NCI-H146 (cell line): ENCODE results near the gene IL13RA1.
"Not testable (repeated sequence)": the region's sequence is repeated elsewhere in the genome, so short reads cannot be mapped to it uniquely, and the experiment has no call there.

Experiments used
- DNase-seq: peaks from one replicate; lab custom pipeline; 2025; lab: John Stamatoyannopoulos, UW

The IL13RA1 gene

DNA sequence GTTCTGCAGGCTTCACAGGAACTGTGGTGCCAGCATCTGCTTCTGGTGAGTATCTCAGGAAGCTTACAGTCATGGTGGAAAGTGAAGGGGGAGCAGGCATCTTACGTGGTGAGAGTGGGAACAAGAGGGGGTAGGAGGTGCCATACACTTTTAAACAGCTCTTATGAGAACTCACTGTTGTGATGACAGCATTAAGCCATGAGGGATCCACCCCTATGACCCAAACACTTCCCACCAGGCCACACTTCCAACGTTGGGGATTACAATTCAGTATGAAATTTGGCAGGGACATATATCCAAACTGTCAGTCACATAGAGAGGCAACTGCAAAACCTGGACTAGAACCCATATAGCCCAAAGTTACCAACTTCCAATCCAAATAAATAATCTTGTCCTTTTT, 53.1 kb downstream of the IL13RA1 start:
- DNase-seq, result no peak

DNA sequence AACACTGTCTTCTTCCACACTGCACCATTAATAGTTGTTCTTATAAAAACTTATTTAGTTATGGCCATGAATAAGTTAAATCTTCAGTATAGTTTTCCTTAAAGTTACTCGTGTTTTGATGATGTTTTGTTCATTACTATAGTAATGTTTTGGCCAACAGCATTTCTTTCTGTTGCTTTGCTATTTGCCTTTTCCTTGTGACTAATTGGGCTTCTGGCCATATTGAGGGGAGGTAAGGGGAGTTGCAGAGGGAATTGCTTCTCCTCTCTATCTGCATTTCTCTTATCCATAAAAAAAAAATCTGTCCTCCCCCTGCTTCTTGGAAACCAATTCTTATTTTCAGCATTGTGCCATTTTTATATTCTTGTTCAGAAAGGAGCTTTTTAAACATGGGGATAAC, 53.5 kb downstream of the IL13RA1 start:
- DNase-seq, result no peak

DNA sequence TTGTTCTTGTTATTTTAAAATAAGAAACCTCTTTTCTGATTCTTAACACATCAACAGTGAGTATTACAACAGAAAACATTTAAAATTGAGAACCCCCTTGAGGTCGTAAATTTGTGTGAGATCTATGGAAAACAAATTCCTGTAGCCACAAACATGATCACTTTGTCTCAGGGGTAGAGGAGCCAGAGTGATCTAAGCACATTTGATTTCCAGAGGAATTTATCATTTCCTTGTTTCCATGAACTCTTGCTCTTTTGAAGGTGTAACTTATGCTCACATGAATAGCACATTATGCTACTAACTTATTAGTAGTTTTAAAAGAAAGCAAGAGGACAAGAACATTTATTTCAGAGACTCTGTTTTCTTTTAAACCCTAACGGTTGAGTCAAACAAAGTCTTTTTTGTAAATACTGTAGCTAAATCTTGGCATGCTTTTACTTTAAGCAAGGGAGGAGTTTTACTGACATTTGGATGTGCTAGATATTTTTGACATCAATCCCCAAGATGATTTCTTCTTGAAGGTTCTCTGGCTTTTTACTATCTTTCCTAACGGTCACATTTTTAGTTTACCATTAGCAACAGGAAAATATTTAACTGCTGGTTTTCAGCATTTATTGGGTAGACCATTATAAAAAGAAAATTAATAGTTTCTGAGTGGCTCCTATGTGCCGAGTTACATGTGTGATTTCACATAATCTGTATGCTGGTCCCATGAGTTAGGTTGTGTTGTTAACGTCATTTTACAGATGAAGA, 68.3 kb downstream of the IL13RA1 start:
- DNase-seq, result no peak

DNA sequence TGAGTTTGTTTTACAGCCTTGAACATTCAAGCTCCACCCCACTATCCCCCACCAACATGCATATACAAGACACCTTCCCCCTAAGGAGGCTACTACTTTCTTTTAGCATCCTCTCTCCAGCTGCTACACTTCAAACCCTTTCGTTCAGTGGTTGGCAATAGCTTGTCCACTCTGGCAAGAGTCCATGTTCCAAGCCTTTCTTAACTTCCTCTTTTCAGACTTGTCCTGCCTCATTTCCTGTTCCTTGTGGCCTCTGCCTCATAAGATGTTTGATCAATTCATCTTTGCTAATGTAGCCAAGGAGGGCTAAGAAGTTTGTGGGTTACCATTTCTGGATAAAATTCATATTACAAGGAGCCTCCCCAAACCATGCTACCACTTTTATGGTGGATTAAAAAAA, 75.5 kb downstream of the IL13RA1 start:
- DNase-seq, result no peak

DNA sequence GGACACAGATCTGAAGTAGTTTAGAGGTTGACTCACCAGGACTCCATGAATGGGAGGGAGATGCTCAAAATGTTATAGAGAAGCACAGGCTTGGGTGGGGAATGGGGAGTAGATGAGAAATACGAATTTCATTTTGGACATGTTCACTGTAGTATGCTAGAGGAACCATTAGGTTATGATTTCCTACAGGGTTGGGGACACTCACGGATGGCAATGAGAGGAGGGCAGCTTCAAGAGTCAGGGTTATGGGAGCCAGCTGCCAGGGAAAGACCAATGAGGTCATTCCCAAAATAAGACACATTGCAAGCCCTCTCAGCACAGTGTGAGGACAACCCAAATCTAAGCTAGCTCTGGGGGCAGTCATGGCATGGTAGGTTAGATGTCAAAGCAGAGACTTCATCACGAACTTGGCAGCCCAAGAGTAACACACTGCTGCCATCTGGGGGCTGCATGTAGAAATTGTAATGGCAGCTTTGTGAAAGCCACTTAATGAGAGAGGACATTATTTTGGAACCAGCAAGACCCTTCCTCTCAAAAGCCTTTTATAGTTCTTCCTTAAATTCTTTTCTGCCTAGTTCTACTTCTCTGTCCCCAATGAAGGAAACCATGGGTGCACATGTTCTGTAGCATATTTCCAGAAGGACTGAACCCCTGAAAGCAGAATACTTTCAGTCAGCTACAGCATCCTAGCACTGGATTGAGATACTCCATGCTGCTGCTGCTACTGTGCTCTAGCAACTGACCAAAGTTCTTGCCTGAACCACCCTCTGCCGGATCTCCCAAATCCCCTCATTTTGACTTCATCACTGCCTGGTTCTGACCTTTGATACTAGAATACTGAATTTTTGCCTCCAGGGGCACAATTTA, 80.0 kb downstream of the IL13RA1 start:
- peak; percentile 46 for DNase-seq

DNA sequence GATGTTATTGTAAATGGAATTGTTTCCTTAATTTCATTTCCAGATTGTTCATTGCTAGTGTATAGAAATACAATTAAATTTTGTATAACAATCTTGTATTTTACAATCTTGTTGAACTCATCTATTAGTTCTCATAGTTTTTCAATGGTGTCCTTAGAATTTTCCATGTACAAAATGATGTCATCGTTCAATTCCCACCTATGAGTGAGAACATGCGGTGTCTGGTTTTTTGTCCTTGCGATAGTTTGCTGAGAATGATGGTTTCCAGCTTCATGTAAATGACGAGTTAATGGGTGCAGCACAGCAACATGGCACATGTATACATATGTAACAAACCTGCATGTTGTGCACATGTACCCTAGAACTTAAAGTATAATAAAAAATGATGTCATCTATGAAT, 89.9 kb downstream of the IL13RA1 start:
- not testable (repeated sequence) for DNase-seq

DNA sequence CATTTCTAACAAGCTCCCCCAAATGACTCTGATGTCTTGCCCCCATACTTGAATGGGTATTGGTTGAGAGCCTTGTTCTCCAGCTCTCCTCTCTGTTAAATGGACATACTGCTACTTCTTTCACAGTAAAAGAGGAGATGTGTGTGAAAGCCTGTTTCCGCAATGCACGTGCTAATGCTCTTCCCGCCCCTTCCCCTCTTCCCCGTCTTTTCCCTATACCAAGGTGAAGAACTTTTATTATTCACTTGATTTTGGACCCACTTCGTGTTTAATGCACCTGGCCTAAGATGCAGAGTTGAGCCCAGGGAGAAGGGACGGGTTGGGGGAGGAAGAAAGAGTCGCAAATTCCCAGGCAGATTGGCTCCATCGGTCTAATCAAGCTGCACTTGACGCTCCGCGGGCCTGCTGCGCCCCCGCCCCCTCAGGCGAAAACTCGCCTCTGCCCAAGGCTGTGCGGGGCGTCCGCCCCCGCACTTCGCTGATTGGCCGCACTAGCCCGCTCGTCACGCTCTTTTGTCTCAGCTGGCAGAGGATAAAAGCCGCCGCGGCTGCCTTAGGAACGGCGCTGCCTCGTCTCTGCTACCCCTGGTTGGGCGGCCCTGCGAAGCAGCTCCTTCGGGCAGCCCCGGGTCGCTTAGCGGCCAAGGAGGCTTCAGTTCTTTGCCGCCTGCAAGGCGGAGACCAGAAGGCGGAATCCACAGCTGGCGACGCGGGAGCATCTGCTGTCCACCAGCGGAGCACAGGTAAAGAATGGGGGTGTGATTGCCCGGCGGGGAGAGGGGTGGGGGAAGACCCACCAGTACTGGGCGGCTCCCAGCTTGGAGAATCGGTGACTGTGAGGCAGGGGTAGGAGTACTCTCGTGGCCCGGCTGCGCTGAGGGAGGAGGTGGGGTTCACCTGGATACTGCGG, 96.1 kb downstream of the IL13RA1 start, which contains the start of gene ZCCHC12:
Gene ZCCHC12 (plus strand): TSS at position 562 of the 910 bp plus-strand sequence. CDS start 1,421 bp downstream, outside the sequence.
- DNase-seq, result peak; percentile 86

DNA sequence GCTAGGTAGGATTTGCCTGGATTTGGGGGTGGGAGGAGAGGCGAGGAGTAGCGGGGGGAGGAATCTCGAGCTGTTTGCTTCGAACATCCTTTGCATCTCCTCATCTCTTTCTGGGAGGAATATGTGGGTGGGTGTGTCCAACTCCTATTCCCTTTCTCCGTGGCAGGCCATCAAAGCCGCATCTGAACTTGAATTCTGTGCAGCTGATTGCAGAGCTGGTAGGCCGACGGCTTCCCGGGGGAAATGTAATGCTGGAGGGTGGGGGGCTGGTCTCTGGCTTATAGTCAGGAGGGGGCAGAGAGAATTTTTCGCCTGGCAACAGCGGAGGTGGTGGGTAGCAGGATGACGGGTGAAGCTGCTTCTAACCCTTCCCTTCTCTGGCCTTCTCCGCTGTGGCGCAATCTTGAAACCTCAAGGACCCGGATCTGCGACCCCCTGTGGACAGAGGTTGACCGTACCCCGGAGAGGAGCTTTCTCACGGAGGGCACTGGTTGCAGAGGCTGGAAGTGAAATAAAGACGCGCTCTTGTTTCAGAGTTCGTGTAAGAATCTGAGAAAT, 96.8 kb downstream of the IL13RA1 start:
- peak; percentile 20 for DNase-seq

DNA sequence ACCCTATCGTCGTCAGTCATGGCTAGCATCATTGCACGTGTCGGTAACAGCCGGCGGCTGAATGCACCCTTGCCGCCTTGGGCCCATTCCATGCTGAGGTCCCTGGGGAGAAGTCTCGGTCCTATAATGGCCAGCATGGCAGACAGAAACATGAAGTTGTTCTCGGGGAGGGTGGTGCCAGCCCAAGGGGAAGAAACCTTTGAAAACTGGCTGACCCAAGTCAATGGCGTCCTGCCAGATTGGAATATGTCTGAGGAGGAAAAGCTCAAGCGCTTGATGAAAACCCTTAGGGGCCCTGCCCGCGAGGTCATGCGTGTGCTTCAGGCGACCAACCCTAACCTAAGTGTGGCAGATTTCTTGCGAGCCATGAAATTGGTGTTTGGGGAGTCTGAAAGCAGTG, 97.8 kb downstream of the IL13RA1 start:
- no peak for DNase-seq

DNA sequence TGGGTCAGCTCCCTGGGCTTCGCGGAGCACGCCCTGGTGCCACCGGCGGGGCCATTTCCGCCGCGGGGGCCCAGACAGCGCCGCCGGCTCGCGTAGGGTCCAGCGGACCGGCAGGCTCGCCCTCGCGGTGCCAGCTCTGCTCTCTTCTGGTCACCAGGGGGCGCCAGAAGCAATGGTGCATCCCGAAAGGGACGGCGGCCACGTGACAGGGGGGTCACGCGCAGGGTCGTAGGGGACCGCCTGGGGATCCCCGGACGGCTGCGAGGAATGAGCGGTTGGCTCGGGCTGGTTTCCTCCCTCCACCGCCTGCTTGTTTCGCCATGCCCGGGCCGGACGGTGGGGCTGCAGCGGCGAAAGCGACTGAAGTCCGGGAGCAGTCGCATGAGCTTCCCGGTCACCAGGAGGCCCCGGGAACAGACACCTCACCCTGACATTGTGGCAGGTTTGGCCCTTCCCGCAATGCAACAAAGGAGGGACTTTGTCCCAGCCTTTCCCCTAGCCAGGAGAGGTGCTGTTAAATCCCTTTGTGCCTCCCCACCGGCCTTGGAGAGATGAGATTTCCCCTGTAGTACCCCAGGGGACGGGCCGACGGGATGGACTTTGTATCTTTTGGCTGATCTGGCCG, 112.0 kb downstream of the IL13RA1 start:
- peak; percentile 70 for DNase-seq
